Upper lobe of right lung (tissue), 1 donor: ENCODE results near the gene CLK3. TPM values are rescaled to one million over a fixed set of nuclear protein-coding genes. Genes with fewer than 3 reads are reported as not detected.
"Not testable (repeated sequence)": the region's sequence is repeated elsewhere in the genome, so short reads cannot be mapped to it uniquely, and the experiment has no call there.

Experiments used
- ATAC-seq: fragments of 200-7000 bp; cut with Tn5 transposase; one replicate; pipeline ENCODE4 v1.9.1; 2020; ENCODE audit warnings: mild to moderate bottlenecking, moderate library complexity
- DNase-seq: peaks from one replicate; pipeline ENCODE4 v3.0.0-alpha.2; 2020
- H3K27ac ChIP-seq: fragments of 200-600 bp; one replicate; pipeline ENCODE4 v1.8.0; 2022
- H3K27me3 ChIP-seq: fragments of 200-600 bp; one replicate; pipeline ENCODE4 v1.8.0; 2022; ENCODE audit warnings: mild to moderate bottlenecking
- H3K36me3 ChIP-seq: fragments of 200-600 bp; one replicate; pipeline ENCODE4 v1.8.0; 2022
- H3K4me1 ChIP-seq: fragments of 200-600 bp; one replicate; pipeline ENCODE4 v1.8.0; 2022
- H3K4me3 ChIP-seq: fragments of 200-600 bp; one replicate; pipeline ENCODE4 v1.8.0; 2022; ENCODE audit warnings: mild to moderate bottlenecking
- H3K9me3 ChIP-seq: fragments of 200-600 bp; one replicate; pipeline ENCODE4 v1.8.0; 2022
- CTCF ChIP-seq: fragments of 200-600 bp; IDR thresholded peaks from one replicate; pipeline ENCODE4 v1.8.0; 2022; ENCODE audit warnings: antibody characterized with exemption
- intact Hi-C: fragments of 100-400 bp; cut with DNase I; formaldehyde crosslinking; loops from one replicate; pipeline ENCODE4 v1.11.0; 2022
- total RNA-seq: library from RNA; stranded (reverse); fragmentation: NEBNext Ultra II Directional; extraction: Animal tissue kit (Norgen Biotek cat#: 25700); gene quantifications from one replicate; pipeline ENCODE4 v1.2.1, GENCODE V29; 2021
- donor health status: DM: no; HTN: yes; CAD: no; lungs with severe emphysema.

CLK3 gene
- total RNA-seq, 1 donor from 2014 or later = 72.9 TPM

GRCh38 chr15:74628199-74628598, 12.6 kb downstream of the CLK3 start:
- DNase-seq = no peak
- no peak overlapping the region for H3K4me3 ChIP-seq

GRCh38 chr15:74628949-74629348, 13.3 kb downstream of the CLK3 start:
- intact Hi-C loops = loop anchor here (5.0 kb wide), 1 partner anchor 152 kb away; no protein-coding TSS in a partner anchor
- peaks cover 1% of the 10 kb centered on the region for H3K4me1 ChIP-seq
- H3K4me3 ChIP-seq = no peak overlapping the region
- TF ChIP-seq CTCF = no peak
- no peaks in the 10 kb centered on the region for H3K27me3 ChIP-seq
- DNase-seq = no peak
- H3K27ac ChIP-seq = no peak overlapping the region
- ATAC-seq = no peak
- no peaks in the 10 kb centered on the region for H3K9me3 ChIP-seq
- peaks cover 98% of the 10 kb centered on the region for H3K36me3 ChIP-seq

More at GRCh38 chr15:74628199-74628598, 12.6 kb downstream of the CLK3 start:
- no peaks in the 10 kb centered on the region for H3K9me3 ChIP-seq
- intact Hi-C loops = loop anchor here (5.0 kb wide), 1 partner anchor 151 kb away; no protein-coding TSS in a partner anchor
- no peak for TF ChIP-seq CTCF
- H3K27ac ChIP-seq = no peak overlapping the region
- H3K4me1 ChIP-seq = peaks cover 9% of the 10 kb centered on the region
- ATAC-seq = no peak
- no peaks in the 10 kb centered on the region for H3K27me3 ChIP-seq
- H3K36me3 ChIP-seq = peaks cover 98% of the 10 kb centered on the region

GRCh38 chr15:74629696-74630095, 14.1 kb downstream of the CLK3 start:
- DNase-seq, H3K27me3 ChIP-seq, H3K9me3 ChIP-seq, H3K4me1 ChIP-seq, H3K27ac ChIP-seq, ATAC-seq, H3K4me3 ChIP-seq: not testable (repeated sequence)
- H3K36me3 ChIP-seq = peaks cover 98% of the 10 kb centered on the region
- intact Hi-C loops = loop anchor here (5.0 kb wide), 1 partner anchor 152 kb away; no protein-coding TSS in a partner anchor

- TF ChIP-seq CTCF = no peak
- Histone ChIP-seq H3K4me1 (no peaks in the 10 kb centered on the region), H3K36me3 (peaks cover 98% of the 10 kb centered on the region), H3K4me3 (no peak overlapping the region), H3K27ac (no peak overlapping the region), H3K27me3 (no peaks in the 10 kb centered on the region), H3K9me3 (no peaks in the 10 kb centered on the region)
- DNase-seq = no peak
- ATAC-seq = no peak
- intact Hi-C loops = no loop called here
Measured at GRCh38 chr15:74630284-74631086, 14.8 kb downstream of the CLK3 start.

- H3K4me1 ChIP-seq = no peaks in the 10 kb centered on the region
- no peak for TF ChIP-seq CTCF
- H3K4me3 ChIP-seq = no peak overlapping the region
- no peaks in the 10 kb centered on the region for H3K27me3 ChIP-seq
- H3K36me3 ChIP-seq = peaks cover 98% of the 10 kb centered on the region
- H3K27ac ChIP-seq = no peak overlapping the region
- H3K9me3 ChIP-seq = no peaks in the 10 kb centered on the region
- ATAC-seq = no peak
- DNase-seq = no peak
- intact Hi-C loops = no loop called here
Measured at GRCh38 chr15:74631087-74631385, 15.4 kb downstream of the CLK3 start.

- Histone ChIP-seq H3K36me3 (peaks cover 98% of the 10 kb centered on the region), H3K4me3 (no peak overlapping the region), H3K4me1 (no peaks in the 10 kb centered on the region), H3K27me3 (no peaks in the 10 kb centered on the region), H3K9me3 (no peaks in the 10 kb centered on the region), H3K27ac (no peak overlapping the region)
- no peak for TF ChIP-seq CTCF
- ATAC-seq = no peak
- no peak for DNase-seq
- intact Hi-C loops = no loop called here
Measured at GRCh38 chr15:74631408-74631807, 15.8 kb downstream of the CLK3 start.
